Endothelial cell of umbilical vein (primary cell): ENCODE measurements around the gene ELOVL5.
"Not testable (repeated sequence)": the region's sequence is repeated elsewhere in the genome, so short reads cannot be mapped to it uniquely, and the experiment has no call there.

ENCODE experiments used
- EZH2 ChIP-seq: IDR thresholded peaks from 2 replicates; pipeline ENCODE4 v1.6.1; 2012; ENCODE audit warnings: borderline replicate concordance, low read depth, mild to moderate bottlenecking, moderate library complexity, low read length, inconsistent platforms; ENCODE audit not compliant: severe bottlenecking
- FOS ChIP-seq: IDR thresholded peaks from 2 replicates; pipeline ENCODE4 v1.6.1; 2011; ENCODE audit warnings: mild to moderate bottlenecking, low read length, moderate library complexity, borderline replicate concordance; ENCODE audit not compliant: insufficient read depth
- JUN ChIP-seq: IDR thresholded peaks from 2 replicates; pipeline ENCODE4 v1.6.1; 2011; ENCODE audit warnings: borderline replicate concordance, low read depth; ENCODE audit not compliant: insufficient read length, insufficient read depth
- POLR2A ChIP-seq: IDR thresholded peaks from 2 replicates; pipeline ENCODE4 v1.6.1; 2012; ENCODE audit warnings: low read depth, mild to moderate bottlenecking, control low read depth, low read length
- POLR2AphosphoS5 ChIP-seq: IDR thresholded peaks from 2 replicates; pipeline ENCODE4 v1.6.1; 2012; ENCODE audit warnings: low read depth, mild to moderate bottlenecking, control low read depth, low read length, moderate library complexity; ENCODE audit not compliant: insufficient read depth
- TF ChIP-seq, protein P1 (sequence below), 2 donors: IDR thresholded peaks; 1 replicate in 1 of 2; 2 replicates in 1 of 2; pipeline ENCODE4 v1.5.1; 2011; ENCODE audit warnings: low read length in 2 of 2, mild to moderate bottlenecking in 2 of 2, moderate library complexity in 2 of 2, control low read depth in 1 of 2, inconsistent platforms in 1 of 2, low read depth in 1 of 2; ENCODE audit not compliant: insufficient read depth in 1 of 2; ENCODE audit errors: extremely low read depth in 1 of 2
- TF ChIP-seq, protein P2 (sequence below): IDR thresholded peaks from 2 replicates; pipeline ENCODE4 v1.6.1; 2011; ENCODE audit not compliant: insufficient read depth, insufficient read length

DNA sequence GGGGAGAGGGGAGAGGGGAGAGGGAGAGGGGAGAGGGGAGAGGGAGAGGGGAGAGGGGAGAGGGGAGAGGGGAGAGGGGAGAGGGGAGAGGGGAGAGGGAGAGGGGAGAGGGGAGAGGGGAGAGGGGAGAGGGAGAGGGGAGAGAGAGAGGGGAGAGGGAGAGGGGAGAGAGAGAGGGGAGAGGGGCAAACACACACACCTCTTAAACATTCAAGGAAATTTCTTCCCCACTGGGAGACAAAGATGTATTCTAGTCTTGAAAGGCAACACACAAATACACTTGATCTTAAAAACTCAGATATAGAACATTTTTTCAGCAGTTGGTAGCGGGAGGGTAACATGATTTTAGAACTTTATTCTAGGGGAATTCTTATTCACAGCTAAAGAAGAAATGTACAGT lies 42.5 kb downstream of the ELOVL5 start:
- TF ChIP-seq EZH2, FOS, POLR2AphosphoS5, JUN, POLR2A: not testable (repeated sequence)
- TF ChIP-seq, protein P1, sequence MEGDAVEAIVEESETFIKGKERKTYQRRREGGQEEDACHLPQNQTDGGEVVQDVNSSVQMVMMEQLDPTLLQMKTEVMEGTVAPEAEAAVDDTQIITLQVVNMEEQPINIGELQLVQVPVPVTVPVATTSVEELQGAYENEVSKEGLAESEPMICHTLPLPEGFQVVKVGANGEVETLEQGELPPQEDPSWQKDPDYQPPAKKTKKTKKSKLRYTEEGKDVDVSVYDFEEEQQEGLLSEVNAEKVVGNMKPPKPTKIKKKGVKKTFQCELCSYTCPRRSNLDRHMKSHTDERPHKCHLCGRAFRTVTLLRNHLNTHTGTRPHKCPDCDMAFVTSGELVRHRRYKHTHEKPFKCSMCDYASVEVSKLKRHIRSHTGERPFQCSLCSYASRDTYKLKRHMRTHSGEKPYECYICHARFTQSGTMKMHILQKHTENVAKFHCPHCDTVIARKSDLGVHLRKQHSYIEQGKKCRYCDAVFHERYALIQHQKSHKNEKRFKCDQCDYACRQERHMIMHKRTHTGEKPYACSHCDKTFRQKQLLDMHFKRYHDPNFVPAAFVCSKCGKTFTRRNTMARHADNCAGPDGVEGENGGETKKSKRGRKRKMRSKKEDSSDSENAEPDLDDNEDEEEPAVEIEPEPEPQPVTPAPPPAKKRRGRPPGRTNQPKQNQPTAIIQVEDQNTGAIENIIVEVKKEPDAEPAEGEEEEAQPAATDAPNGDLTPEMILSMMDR (IDR thresholded peaks at IDR 0.05; ENCODE audit: extremely low read depth in 1 of 2, insufficient read depth in 1 of 2, low read depth in 1 of 2, low read length in 2 of 2) = not testable (repeated sequence)
- TF ChIP-seq, protein P2, sequence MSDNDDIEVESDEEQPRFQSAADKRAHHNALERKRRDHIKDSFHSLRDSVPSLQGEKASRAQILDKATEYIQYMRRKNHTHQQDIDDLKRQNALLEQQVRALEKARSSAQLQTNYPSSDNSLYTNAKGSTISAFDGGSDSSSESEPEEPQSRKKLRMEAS = not testable (repeated sequence)
